Measurements from ENCODE around the gene ACOT7.
"Not testable (repeated sequence)": the region's sequence is repeated elsewhere in the genome, so short reads cannot be mapped to it uniquely, and the experiment has no call there.

Gene ACOT7, protein sequence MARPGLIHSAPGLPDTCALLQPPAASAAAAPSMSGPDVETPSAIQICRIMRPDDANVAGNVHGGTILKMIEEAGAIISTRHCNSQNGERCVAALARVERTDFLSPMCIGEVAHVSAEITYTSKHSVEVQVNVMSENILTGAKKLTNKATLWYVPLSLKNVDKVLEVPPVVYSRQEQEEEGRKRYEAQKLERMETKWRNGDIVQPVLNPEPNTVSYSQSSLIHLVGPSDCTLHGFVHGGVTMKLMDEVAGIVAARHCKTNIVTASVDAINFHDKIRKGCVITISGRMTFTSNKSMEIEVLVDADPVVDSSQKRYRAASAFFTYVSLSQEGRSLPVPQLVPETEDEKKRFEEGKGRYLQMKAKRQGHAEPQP

DNA sequence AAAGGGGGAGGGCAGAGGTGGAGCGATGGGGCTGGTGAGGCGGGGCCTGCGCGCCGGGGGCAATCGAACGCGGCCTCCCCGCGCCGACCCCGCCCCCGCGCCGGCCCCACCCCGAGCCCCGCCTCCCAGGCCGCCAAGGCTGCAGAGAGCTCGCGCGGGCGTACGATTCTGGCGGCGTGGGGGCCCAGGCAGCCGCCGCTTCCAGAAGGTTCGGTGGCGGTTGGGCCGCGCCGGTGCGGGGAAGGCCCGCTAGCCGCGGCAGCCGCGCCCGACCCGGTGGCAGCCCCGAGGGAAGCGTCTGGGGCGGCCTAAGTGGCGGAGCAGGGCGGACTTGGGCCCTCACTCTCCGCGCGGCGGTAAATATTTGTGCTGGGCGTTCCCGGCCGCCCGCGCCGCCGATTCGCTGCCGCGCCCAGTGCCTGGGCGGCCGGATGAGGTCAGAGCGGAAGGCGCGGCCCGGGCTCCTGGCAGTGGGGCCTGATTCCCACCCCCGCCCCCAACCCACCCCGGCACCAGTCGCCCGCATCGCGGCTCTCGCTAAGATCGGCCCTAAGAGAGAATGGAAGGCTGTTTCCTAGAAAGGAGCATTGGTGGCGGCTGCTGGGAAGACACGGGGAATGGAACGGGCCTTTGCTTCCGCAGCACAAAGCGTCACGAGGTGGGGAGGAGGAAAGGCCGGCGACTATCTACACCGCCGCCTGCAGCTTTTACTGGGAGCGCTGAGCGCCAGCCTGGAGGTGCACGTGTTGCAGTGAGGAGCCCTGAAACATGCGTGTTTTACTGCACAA is at the start of gene ACOT7:
ACOT7 (minus strand) TSS at position 368 of the 788 bp plus-strand sequence. CDS start 368 bp downstream, outside the sequence.
- peak; percentile 84 to 89 (median 84) for DNase-seq (ENCODE audit: low read depth in 3 of 3)

DNA sequence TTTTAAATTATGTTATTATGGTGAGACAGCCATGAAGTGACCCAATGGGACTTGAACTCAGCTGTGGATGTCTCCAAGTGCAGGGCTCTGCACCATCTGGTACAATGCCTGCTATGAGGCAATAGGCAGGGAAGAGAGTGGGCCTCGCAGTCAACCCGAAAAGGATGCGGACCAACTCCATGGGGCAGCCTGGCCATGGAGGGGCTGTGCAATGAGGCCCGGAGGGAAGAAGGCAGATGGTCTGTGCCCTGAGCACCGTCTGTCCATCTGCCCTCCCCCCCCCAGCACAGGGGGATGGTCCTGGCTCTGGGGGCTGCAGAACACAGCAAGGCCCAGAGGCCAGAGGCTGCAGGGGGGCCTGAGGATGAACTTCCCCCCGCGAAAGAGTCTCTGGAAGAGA is 48.0 kb upstream of the ACOT7 start:
- DNase-seq (ENCODE audit: low read depth in 3 of 3), result no peak

DNA sequence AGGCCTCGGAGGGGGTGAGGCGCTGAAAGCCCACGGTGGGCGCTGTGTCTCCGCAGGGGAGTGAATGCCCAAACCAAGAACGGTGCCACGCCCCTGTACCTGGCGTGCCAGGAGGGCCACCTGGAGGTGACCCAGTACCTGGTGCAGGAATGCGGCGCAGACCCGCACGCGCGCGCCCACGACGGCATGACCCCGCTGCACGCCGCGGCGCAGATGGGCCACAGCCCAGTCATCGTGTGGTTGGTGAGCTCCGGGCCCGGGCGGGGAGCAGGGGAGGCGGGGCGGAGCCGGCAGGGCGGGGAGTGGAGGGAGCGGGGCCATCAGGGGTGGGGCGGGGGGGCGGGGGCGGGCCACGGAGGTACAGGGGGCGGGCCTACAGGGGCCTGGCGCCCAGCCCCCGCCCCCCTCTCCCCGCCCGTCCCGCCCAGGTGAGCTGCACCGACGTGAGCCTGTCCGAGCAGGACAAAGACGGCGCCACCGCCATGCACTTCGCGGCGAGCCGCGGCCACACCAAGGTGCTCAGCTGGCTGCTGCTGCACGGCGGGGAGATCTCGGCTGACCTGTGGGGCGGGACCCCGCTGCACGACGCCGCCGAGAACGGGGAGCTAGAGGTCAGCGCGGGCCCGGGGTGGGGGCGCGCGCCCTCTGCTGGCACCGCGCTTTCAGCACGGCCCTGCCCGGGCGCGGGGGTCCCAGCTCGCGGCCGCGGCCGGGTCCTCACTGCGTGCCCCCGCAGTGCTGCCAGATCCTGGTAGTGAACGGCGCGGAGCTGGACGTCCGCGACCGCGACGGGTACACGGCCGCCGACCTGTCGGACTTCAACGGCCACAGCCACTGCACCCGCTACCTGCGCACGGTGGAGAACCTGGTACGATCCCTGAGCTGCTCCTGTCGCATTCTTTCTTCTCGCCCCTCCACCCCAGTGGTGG is 46.9 kb upstream of the ACOT7 start:
- DNase-seq (ENCODE audit: low read depth in 3 of 3), result peak in 2 of 3 experiments; percentile 53 to 58

DNA sequence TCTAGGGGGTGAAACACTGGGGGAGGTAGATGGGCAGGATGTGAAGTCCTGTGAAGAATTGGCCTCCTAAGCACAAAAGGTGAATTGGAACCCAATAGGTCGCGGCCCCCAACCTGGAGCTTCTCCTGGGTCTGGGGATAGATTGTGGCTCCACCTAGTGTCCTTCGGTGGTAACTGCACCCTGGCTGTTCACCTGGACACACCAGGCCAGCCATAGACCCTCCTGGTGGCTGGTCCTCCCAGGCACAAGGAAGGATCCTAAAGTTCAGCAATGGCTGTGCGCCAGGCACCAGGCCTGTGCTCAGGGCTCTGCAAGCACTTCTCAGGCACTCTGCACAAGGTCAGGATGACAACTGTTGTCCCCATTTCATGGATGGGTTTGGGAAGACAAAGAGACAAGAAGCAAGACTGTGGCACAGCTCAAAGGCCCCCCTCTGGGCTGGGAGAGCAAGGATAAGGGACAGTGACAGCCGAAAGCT is 44.5 kb upstream of the ACOT7 start:
- peak in 2 of 3 experiments; percentile 54 to 55 for DNase-seq (ENCODE audit: low read depth in 3 of 3)

DNA sequence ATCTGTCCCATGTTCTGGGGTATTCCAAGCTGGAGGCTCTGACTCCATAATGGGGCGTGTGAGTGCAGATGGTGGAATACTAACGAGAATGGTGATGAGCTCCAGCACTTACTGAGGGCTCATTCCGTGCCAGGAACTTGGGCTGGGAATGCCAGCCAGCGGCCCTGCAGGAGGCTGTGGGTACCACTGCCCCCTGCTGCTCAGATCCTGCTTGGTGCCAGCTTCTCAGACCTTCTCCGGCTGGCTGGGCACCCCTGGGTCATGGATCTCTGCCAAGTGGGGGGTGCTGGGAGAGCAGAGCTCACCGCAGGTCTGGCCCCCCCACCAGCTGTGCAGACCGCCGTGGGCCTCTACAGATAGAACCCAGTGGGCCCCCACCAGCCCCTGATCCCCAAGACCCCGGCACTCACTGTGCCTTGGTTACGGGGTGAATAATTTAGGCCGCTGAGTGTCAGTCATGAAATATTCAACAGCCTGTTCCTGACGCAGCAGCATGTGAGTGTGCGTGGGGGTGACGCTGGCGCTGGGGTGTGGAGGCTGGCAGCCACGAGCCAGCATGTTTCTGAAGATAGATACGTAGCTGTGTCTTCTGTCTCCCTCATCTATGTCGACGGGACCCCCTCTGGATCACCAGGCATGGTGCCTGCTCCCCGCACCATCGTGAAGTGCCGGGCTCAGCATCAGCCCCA is 43.6 kb upstream of the ACOT7 start:
- not testable (repeated sequence) for DNase-seq (ENCODE audit: low read depth in 3 of 3)

DNA sequence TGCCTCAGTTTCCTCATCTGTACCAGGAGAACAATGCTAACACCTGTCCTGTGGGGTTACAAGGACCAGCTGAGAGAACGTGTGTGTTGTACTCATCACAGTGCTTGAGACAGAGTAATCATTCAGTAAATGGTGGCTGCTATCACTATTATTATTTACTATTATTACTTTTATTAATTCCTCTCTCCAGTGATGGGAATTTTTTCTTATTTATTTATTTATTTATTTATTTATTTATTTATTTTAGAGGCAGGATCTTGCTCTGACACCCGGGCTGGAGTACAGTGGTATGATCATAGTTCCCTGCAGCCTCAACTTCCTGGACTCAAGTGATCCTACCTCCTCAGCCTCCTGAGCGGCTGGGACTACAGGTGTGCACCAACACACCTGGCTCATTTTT is 42.7 kb upstream of the ACOT7 start:
- DNase-seq (ENCODE audit: low read depth in 3 of 3), result not testable (repeated sequence)

DNA sequence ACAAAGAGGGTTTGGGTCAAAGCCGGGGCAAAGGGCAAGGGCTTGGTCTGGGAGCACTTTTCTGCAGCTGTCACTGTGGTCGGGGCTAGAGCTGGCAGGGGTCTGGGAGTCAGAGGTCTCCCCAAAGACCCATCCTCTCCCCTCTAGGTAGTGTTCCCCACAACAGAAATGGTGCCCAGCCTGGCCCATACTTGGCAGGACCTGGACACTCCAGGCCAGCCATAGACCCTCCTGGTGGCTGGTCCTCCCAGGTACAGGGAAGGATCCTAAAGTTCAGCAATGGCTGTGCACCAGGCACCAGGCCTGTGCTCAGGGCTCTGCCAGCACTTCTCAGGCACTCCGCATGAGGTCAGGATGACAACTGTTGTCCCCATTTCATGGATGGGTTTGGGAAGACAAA is 42.0 kb upstream of the ACOT7 start:
- no peak for DNase-seq (ENCODE audit: low read depth in 3 of 3)

DNA sequence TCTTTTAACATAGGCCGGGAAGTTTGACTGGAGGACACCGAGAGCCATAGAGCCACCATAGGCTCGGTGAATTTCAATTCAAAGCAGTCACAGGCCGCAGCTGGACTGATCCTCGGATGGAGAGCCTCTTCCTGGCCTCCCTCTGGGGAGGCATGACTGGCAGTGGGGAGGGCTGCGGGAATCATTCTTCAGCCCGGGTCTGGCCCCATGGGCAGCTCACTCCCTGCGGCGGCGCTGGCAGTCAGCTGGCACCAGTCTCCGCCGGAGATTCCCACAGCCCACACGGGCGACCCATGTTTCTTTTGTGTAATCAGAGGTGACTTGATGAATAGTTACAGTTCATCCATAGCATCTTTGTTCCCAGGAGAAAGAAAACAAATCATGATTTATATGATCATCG is 41.6 kb upstream of the ACOT7 start:
- no peak for DNase-seq (ENCODE audit: low read depth in 3 of 3)

DNA sequence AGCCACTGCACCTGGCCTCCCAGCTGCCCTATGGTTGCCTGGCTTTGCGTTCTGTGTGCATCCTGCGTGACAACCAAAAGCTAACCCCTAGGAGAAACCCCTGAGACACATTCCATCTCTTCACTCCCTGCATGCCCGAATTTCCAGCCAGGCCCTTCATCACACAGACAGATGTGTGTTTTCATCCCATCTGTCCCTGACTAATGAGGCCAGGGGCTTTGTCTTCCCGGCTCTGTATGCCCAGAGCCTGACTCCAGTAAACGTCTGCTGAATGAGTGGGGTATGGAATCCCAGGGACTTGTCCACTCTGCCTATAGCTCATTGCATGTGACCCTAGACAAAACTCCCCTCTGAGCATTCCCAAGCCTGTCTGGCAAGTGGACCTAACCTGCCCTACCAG is 40.6 kb upstream of the ACOT7 start:
- DNase-seq (ENCODE audit: low read depth in 3 of 3), result no peak

- DNase-seq (ENCODE audit: low read depth in 3 of 3), result not testable (repeated sequence)
These were observed 38.3 kb upstream of the ACOT7 start for GRCh38 chr1:6431645-6432579.

- DNase-seq (ENCODE audit: low read depth in 3 of 3), result not testable (repeated sequence)
These were observed 36.3 kb upstream of the ACOT7 start for GRCh38 chr1:6429660-6430411.

- not testable (repeated sequence) for DNase-seq (ENCODE audit: low read depth in 3 of 3)
These were observed 34.9 kb upstream of the ACOT7 start for GRCh38 chr1:6428453-6428852.

- DNase-seq (ENCODE audit: low read depth in 3 of 3), result no peak
These were observed 34.1 kb upstream of the ACOT7 start for GRCh38 chr1:6427441-6428390.

- no peak for DNase-seq (ENCODE audit: low read depth in 3 of 3)
These were observed 33.4 kb upstream of the ACOT7 start for GRCh38 chr1:6426972-6427350.

GRCh38 chr1:6426277-6426971 is 32.9 kb upstream of the ACOT7 start:
- DNase-seq (ENCODE audit: low read depth in 3 of 3), result no peak

- DNase-seq (ENCODE audit: low read depth in 3 of 3), result no peak
These were observed 32.1 kb upstream of the ACOT7 start for GRCh38 chr1:6425658-6426057.
